Mesenteric fat pad (tissue), 1 donor: ENCODE data around the gene RASSF8. TPM values are rescaled to one million over a fixed set of nuclear protein-coding genes. Genes with fewer than 3 reads are reported as not detected.

Experiments
- DNase-seq: peaks from one replicate; pipeline ENCODE4 v3.0.0-alpha.2; 2020; ENCODE audit warnings: low spot score
- total RNA-seq: library from RNA; stranded (reverse); fragmentation: NEBNext Ultra II Directional; extraction: Animal tissue kit (Norgen Biotek cat#: 25700); gene quantifications from one replicate; pipeline ENCODE4 v1.2.1, GENCODE V29; 2021
- donor health status: DM: yes; HTN: yes; CAD: no.

RASSF8 gene
- total RNA-seq, 1 donor from 2014 or later: 47.0 TPM

GRCh38 chr12:26101763-26102162, 143.3 kb downstream of the RASSF8 start:
- no peak for DNase-seq

DNA sequence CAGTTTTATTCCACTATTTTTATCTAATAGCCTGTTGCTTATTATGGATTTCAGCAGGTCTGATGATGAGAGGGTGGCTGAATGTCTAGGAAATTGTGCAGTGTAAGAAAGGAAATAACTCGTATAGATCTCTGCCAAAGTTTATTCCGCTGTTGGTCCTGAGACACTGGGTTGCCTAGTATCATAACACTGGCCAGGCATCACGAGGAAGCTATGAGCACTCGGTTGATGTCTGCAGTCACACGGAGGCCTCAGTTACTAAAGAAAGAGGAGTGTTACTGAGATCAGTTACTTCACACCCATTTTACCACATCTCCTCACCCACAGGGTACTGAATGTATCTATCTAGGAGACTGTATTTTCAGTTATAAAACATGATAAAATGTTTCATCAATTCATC, 144.5 kb downstream of the RASSF8 start:
- DNase-seq: no peak

DNA sequence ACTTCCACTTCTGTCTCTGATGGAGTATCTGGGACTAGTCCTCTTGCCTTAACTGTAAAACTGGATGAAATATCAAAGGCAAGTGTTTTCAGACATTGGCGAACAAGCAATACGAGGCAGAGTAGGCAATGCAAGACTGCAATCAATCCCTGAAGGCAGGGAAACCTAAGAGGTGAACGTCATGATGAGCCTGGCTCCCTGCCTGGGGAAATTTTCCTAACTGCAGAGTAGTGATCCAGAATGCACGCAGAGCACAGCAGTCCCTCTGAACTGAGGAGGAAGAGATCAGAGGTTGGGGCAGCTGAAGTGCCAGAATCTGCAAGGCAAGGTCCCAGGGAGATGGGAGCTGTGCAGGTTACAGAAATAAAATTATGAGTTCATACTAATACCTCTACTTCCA, 147.9 kb downstream of the RASSF8 start:
- no peak for DNase-seq

DNA sequence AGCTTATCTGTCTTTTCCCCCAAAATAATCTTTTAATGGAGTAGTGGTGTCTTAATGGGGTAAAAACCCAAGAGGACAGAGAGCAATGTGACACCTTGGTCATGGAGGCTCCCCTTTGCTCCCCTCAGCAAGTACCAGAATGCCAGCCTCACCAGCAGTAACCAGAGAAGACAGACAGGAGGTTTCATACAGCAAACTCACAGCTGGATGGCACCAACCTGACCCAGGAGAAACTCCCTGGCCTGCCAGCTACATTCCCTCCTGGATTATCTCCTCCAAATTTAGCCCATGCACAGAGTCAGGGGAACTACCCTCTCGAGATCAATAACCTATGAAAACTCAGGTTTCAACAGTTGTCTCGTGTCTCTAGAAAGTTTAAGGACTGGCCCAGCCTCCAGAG, 150.4 kb downstream of the RASSF8 start:
- DNase-seq: no peak

DNA sequence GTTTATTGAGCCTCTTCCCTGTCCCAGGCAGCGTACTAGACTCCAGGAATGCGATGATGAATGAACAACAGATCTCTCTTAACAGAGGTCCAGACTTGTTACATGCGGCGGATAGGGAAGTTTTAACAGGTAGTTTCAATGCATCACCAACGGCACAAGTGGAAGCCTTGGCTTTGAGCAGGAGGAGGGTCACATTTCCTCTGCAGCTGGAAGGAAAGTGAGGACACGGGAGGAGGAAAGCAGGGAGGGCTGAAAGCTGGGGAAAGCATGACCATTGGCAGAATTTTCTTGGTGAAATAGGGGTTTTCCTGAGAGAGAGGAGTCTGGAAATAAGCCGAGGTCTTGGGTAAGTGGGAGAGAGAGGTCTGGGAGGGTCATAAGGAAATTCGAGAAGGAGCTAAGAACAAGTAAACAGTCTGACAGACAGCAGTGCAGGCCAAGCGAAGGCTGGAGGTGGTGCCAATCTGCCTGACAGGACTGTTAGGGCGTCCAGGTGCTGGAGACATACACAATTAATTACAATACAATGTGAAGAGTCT, 150.9 kb downstream of the RASSF8 start:
- DNase-seq: no peak

- DNase-seq: no peak
Measured at GRCh38 chr12:26112232-26112631, 153.8 kb downstream of the RASSF8 start.

GRCh38 chr12:26112703-26113147, 154.2 kb downstream of the RASSF8 start:
- DNase-seq: no peak

GRCh38 chr12:26113181-26113654, 154.7 kb downstream of the RASSF8 start:
- no peak for DNase-seq

- DNase-seq: peak; percentile 97
Measured at GRCh38 chr12:26113853-26114719, 155.6 kb downstream of the RASSF8 start.

- DNase-seq: no peak
Measured at GRCh38 chr12:26114720-26115401, 156.4 kb downstream of the RASSF8 start.

GRCh38 chr12:26116829-26117715, 158.6 kb downstream of the RASSF8 start:
- no peak for DNase-seq

- DNase-seq: no peak
Measured at GRCh38 chr12:26118308-26118707, 159.8 kb downstream of the RASSF8 start.

DNA sequence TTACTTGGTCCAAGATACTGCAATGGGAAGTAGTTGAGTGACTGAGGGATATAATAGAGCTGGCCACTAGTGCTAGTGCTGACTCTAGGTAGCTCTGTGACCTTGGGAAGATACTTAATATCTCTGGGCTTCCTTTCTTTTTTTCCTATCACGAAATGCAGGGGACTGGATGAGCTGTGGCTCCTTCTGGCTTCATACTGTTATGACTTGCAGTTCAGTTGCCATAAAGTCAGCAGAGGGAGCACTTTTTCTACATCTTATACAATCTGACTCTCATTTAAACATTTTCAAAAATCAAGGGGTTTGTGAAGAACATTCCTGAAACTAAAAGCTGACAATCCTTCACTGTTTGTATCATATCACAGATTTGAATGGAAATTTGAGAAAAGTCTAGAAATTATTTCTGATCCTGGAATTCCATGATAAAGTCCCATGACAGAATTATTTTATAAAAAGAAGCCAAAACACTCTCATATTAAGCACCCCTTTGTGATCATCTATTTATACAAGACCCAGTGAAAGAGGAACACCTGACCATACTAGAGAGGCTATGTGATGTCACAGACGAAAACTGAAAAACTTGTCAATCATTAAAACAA, 161.0 kb downstream of the RASSF8 start:
- no peak for DNase-seq

DNA sequence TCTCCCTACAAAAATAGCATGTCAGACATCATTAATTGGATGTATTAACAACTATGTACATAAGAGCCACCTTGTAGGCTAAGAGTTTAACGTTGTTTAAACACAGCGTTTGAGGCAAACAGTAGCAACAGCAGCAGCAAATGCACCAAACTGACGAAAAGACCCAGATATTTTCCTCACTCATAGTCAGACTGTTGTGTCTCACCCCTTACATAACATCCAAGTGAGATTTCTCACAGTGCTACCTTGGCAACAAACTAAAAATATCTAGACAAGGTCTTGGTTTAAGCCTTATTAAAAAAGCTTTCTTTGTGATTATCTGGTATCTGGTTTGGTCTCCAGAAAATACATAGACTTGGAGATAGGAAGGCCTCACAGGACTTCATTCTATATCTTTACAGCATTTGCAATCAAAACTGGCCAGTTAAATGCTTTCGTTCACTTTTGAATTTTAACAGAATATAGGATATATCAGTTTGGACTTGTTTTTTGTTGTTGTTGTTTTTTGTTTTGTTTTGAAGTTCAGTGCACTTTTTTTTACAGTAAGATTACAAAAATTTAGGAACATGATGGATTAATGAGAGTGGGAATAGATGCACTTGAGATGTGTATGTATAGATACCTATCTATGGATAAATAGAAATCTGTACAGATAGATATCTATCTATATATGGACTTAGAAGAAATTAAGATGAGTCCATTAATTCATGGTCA, 162.2 kb downstream of the RASSF8 start:
- no peak for DNase-seq

DNA sequence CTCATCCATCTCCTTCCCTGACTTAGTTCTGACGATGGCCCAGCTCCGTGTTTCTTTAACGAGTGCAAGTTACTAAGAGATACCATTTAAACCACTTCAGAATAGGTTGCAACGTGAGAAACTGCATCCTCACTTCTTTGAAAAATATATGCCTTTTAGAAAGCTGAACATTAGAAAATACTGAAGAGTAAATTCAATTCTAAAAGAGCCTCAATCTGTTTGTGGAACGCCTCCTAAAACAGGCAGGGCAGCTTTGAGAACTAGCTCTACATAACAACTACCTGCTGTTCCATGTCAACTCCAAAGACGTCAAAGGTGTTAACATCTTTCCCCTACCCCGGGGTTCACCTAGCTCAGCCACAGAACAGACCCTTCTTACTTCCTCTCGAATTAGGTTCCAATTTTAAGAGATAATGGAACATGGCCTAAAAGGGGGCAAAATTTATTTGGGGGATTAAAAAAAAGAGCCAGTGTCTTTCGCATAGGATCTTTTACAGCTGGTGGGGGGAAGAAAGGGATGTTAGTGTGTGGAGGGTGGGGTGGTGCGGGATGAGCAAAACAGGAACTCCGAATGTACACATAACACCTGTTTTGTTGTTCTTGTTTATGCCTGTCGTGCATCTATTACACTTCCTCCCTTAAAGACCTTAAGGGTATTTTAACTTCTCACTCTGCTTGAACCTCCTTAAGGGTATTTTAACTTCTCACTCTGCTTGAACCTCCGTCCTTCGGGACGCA, 163.0 kb downstream of the RASSF8 start:
- DNase-seq: no peak

DNA sequence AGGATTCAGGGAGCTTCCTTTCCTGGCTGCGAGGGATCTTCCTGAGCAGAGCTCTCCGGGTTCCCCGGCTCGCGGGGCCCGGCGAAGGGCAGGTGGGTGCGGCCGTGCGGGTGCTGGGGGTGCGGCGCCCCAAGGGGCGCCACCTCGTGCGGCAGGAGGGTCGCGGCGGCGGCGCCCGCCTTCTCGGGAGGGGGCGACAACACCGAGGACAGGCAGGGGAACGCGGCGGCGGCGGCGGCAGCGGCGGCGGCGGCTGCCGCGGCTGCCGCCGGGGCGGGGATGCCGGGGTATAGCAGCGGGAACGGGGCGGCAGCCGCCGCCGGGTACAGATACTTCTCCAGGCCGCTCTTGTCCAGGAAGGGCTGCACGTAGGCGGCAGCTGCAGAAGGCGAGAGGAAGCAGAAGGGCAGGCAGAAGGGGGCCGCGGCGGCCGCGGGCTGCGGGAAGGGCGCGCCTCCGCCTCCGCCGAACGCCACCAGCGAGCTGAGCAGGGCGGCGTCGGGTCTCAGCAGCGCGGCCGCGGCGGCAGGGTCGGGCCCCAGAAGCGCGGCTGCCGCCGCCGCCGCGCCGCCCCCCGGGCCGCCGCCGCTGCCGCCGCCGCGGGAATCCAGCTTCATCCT, 163.7 kb downstream of the RASSF8 start:
- no peak for DNase-seq

DNA sequence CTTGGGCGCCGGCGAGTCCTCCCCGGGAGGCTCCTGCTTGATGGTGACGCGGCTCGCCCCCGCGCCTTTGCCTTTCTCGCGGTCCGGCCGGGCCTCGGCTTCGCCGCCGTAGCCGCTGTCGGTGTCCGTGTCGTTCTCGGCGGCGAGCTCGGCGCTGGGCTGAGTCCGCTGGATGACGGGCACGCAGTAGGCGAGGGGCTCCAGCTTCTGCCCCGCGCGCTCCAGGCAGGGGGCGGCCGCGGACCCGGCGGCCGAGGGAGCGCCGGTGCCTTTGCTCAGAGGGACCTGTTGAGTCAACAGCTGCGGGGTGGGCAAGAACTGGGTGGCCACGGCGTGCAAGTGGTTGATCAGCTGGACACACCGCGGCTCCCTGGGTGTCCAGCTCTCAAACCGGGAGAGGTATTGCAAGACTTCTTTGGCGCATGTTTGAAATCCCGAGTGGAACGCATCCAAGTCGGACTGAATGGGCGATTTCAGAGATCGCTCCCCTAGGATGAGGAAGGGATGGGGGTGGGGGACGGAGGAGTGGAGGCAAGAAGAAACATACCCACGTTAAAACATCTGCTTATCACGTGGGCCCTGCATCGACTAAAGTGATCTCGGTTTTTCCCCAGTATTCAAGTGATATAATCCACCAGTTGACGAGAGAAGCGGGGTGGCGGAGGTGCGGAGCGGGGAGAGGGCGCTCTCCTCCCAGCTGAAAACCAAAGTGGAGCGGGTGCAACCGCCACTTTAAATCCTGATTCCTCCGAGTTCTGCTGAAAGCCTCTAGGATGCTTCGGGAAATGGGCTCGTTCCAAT, 164.4 kb downstream of the RASSF8 start:
- DNase-seq: no peak

DNA sequence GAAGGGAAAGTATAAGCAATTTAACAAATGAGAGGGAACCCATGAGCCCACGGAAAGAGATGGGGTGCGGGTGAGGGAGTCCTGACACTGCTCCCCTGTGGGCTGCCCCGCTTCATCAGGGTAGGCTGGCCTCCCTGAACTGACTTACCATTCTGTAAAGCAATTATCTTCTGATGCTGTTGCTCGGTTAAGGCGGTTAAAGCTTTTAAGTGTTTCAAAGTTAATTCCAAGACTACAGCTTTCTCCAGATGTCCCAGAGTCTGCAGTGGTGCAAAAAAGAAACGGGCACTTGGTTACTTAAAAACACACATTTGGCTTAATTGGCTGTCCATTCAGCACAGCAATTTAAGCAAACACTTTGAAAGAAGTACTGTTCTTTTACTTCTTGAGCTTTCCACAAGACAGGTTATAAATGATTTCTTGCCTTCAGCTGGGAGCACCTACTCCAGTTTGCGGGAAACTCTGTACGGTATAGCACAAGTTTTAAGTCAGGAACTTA, 165.0 kb downstream of the RASSF8 start:
- DNase-seq: no peak
